Thyroid gland (tissue), 4 donors: ENCODE data around the gene SNRPE. TPM values are rescaled to one million over a fixed set of nuclear protein-coding genes. Genes with fewer than 3 reads are reported as not detected.
"Not testable (repeated sequence)": the region's sequence is repeated elsewhere in the genome, so short reads cannot be mapped to it uniquely, and the experiment has no call there.

Experiments used
- DNase-seq, 2 donors: peaks; one replicate each; pipeline ENCODE4 v3.0.0-alpha.2; 2019
- H3K27ac ChIP-seq, 3 donors: fragments of 200-600 bp; sonication (generic); 1 replicate in 2 of 3; 2 replicates in 1 of 3; pipeline ENCODE4 v1.5.1; 2016 to 2019; ENCODE audit warnings: mild to moderate bottlenecking in 1 of 3, moderate library complexity in 1 of 3
- H3K27me3 ChIP-seq: fragments of 200-600 bp; sonication (generic); one replicate; pipeline ENCODE4 v1.5.1; 2019
- H3K36me3 ChIP-seq, 2 donors: fragments of 200-600 bp; sonication (generic); one replicate each; pipeline ENCODE4 v1.5.1; 2016 to 2019
- H3K4me1 ChIP-seq, 2 donors: fragments of 200-600 bp; sonication (generic); one replicate each; pipeline ENCODE4 v1.5.1; 2017 to 2019
- H3K4me3 ChIP-seq, 3 donors: fragments of 200-600 bp; sonication (generic); replicated peaks in 1 of 3; 1 replicate in 2 of 3; 2 replicates in 1 of 3; pipeline ENCODE4 v1.5.1; 2016; ENCODE audit warnings: mild to moderate bottlenecking in 1 of 3
- H3K9me3 ChIP-seq: fragments of 200-600 bp; sonication (generic); one replicate; pipeline ENCODE4 v1.5.1; 2017
- CTCF ChIP-seq, 6 experiments: fragments of 200-600 bp in 3 of 6; fragments of 450-650 bp in 3 of 6; sonication (generic) in 3 of 6; IDR thresholded peaks; one replicate each; pipeline ENCODE4 v1.5.1; 2016 to 2019; ENCODE audit warnings: antibody characterized with exemption in 6 of 6, mild to moderate bottlenecking in 2 of 6, inconsistent platforms in 1 of 6, moderate library complexity in 1 of 6
- POLR2A ChIP-seq, 2 donors: fragments of 450-650 bp; IDR thresholded peaks; one replicate each; pipeline ENCODE4 v1.6.1; 2017; ENCODE audit warnings: antibody characterized with exemption in 2 of 2, mild to moderate bottlenecking in 2 of 2, moderate library complexity in 1 of 2
- WGBS, 2 donors: methylation state at CpG; one replicate each; pipeline ENCODE4 v1.1.5; 2017; 5-methylcytosine and 5-hydroxymethylcytosine counted together
- intact Hi-C: fragments of 100-400 bp; cut with DNase I; formaldehyde crosslinking; loops from one replicate; pipeline ENCODE4 v1.15.1; 2023
- total RNA-seq, 4 donors: library from RNA; depleted of rRNA; stranded (reverse); fragments of >200 nt; gene quantifications; one replicate each; pipeline ENCODE4 v1.2.3, GENCODE V29; 2016

SNRPE gene
- total RNA-seq, 4 donors from 2014 or later, result 21.9 to 54.7 (median 38.5) TPM

GRCh38 chr1:203840208-203840808 lies 21.1 kb upstream of the SNRPE start:
- H3K36me3 ChIP-seq, result peaks cover 38 to 49% of the 10 kb centered on the region in 2 donors
- WGBS, 2 donors, result 99% methylated on average over 4 of the region's 4 CpGs
- H3K4me3 ChIP-seq, result no peak overlapping the region
- intact Hi-C loops, result no loop called here
- H3K27ac ChIP-seq, result no peak overlapping the region
- H3K4me1 ChIP-seq, result peaks cover 8 to 22% of the 10 kb centered on the region in 2 donors
- TF ChIP-seq POLR2A (IDR thresholded peaks at IDR 0.05), result no peak
- no peak for TF ChIP-seq CTCF (IDR thresholded peaks at IDR 0.05)
- no peaks in the 10 kb centered on the region for H3K27me3 ChIP-seq
- no peak for DNase-seq
- no peaks in the 10 kb centered on the region for H3K9me3 ChIP-seq

GRCh38 chr1:203842559-203842876 lies 18.9 kb upstream of the SNRPE start:
- H3K27me3 ChIP-seq, result no peaks in the 10 kb centered on the region
- 92 to 94% methylated on average over 2 of the region's 2 CpGs for WGBS, 2 donors
- H3K36me3 ChIP-seq, result peaks cover 24 to 31% of the 10 kb centered on the region in 2 donors
- no peaks in the 10 kb centered on the region for H3K9me3 ChIP-seq
- TF ChIP-seq POLR2A (IDR thresholded peaks at IDR 0.05) (no peak), CTCF (IDR thresholded peaks at IDR 0.05) (no peak)
- DNase-seq, result no peak
- H3K4me3 ChIP-seq, result no peak overlapping the region
- no peak overlapping the region for H3K27ac ChIP-seq
- peaks cover 8 to 22% of the 10 kb centered on the region in 2 donors for H3K4me1 ChIP-seq
- intact Hi-C loops, result no loop called here

DNA sequence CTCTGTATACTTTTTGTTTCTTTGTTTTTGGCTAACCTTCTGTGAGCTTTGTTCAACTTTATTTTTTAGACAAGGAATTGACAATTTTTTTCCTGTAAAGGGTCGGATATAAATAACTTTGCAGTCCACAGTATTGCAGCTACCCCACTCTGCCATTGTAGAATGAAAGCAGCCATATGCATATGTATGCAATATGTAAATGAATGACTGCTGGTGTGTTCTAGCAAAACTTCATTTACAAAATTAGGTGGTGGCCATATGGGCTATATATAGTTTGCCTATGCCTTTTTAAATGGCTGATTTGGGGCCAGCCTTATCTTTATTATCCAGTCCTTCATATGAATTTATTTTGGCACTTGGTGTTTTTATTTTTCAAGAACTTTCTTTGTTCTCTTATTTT lies 18.0 kb upstream of the SNRPE start:
- peaks cover 25 to 36% of the 10 kb centered on the region in 2 donors for H3K36me3 ChIP-seq
- no peak for DNase-seq
- 83 to 95% methylated on average over 1 of the region's 1 CpG for WGBS, 2 donors
- H3K27me3 ChIP-seq, result no peaks in the 10 kb centered on the region
- H3K4me1 ChIP-seq, result peaks cover 8 to 22% of the 10 kb centered on the region in 2 donors
- TF ChIP-seq POLR2A (IDR thresholded peaks at IDR 0.05), result no peak
- no peak for TF ChIP-seq CTCF (IDR thresholded peaks at IDR 0.05)
- no peak overlapping the region for H3K4me3 ChIP-seq
- H3K27ac ChIP-seq, result no peak overlapping the region
- H3K9me3 ChIP-seq, result no peaks in the 10 kb centered on the region
- intact Hi-C loops, result no loop called here

DNA sequence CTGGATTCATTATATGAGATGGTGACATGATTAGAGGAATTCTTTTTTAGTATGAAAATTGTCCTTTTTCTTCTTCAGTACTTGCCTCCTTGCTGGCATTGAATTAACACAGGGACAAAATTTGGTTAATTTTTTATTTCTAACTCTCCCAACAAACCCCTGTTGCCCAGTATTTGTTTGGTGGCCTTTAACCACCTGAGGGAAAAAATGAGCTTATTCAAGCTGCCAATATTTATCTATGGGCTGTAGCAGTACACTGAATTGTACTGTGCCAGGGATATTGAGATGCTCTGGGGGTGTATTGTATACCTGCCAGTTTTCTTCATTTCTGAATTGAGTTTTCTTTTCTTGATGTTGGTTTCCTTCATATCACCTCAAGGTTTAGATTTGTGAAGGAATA lies 8.3 kb upstream of the SNRPE start:
- H3K27me3 ChIP-seq, H3K9me3 ChIP-seq, H3K27ac ChIP-seq, H3K4me3 ChIP-seq, DNase-seq, intact Hi-C loops, H3K4me1 ChIP-seq: not testable (repeated sequence)
- H3K36me3 ChIP-seq, result peaks cover 50 to 56% of the 10 kb centered on the region in 2 donors

DNA sequence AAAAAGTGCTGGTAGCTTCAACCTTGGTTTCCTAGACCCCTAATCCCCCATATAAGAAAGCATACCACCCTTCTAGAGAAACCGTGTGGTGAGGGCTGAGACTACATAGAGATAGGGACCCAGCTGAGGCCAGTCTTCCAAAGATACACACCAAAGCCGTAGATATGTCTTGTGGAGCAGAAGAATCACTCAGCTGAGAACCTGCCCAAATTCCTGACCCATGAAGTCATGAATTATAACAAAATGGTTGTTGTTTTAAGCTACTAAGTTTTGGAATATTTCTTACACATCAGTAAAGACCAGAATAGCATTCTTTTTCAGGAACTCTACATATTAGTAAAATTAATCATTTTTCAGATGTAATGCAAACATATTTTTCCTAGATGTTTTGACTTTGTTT lies 3.3 kb upstream of the SNRPE start:
- peaks cover 8 to 14% of the 10 kb centered on the region in 2 donors for H3K4me1 ChIP-seq
- intact Hi-C loops, result no loop called here
- H3K4me3 ChIP-seq, result no peak overlapping the region
- H3K27ac ChIP-seq, result no peak overlapping the region
- TF ChIP-seq POLR2A (IDR thresholded peaks at IDR 0.05), result no peak
- TF ChIP-seq CTCF (IDR thresholded peaks at IDR 0.05), result no peak
- H3K27me3 ChIP-seq, result no peaks in the 10 kb centered on the region
- DNase-seq, result no peak
- WGBS, 2 donors, result 56 to 58% methylated on average over 2 of the region's 2 CpGs
- peaks cover 10 to 17% of the 10 kb centered on the region in 2 donors for H3K36me3 ChIP-seq
- no peaks in the 10 kb centered on the region for H3K9me3 ChIP-seq

- 73 to 77% methylated on average over 4 of the region's 4 CpGs for WGBS, 2 donors
- Histone ChIP-seq H3K4me1 (peaks cover 8 to 14% of the 10 kb centered on the region in 2 donors), H3K27ac (no peak overlapping the region), H3K9me3 (no peaks in the 10 kb centered on the region), H3K36me3 (peaks cover 6 to 14% of the 10 kb centered on the region in 2 donors), H3K27me3 (no peaks in the 10 kb centered on the region), H3K4me3 (no peak overlapping the region)
- intact Hi-C loops, result no loop called here
- TF ChIP-seq CTCF (IDR thresholded peaks at IDR 0.05) (no peak), POLR2A (IDR thresholded peaks at IDR 0.05) (no peak)
- DNase-seq, result no peak
Observed at GRCh38 chr1:203858975-203859374, 2.4 kb upstream of the SNRPE start.
